ENCODE data around the gene HNF1A.
"Not testable (repeated sequence)": the region's sequence is repeated elsewhere in the genome, so short reads cannot be mapped to it uniquely, and the experiment has no call there.

HNF1A gene

GRCh38 chr12:121023799-121024198 is 45.5 kb downstream of the HNF1A start:
- FAIRE-seq = no peak
- no peak for TF ChIP-seq POLR2A (IDR thresholded peaks at IDR 0.05; ENCODE audit: low read depth, low read length)

DNA sequence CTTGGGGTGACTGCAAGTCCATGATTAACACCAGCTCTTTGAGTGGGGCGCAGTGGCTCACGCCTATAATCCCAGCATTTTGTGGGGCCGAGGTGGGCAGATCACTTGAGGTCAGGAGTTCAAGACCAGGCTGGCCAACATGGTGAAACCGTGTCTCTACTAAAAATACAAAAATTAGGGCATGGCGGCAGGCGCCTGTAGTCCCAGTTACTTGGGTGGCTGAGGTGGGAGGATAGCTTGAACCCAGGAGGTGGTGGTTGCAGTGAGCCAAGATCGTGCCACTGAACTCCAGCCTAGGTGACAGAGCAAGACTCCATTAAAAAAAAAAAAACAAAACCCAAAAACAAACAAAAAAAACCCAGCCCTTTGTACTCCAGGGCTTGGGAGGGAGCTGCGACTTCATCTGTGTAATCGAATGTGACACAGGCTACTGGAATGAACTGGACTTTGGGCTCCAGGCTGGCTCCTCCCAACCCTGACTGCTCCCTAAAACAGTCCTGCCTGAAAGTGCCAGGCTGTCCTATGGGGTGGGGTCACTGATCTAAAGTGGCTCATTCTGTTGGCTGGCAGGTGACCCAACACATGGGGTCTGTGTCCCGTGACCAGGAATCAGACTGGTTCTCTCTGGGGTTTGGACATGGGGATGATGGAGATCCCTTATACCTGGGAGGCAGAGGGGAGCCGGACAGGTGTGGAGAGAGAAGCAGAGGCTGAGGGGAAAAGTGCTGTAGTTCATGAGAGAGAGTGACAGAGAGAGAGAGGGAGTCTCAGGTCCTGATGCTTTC is 47.3 kb downstream of the HNF1A start:
- no peak for TF ChIP-seq POLR2A (IDR thresholded peaks at IDR 0.05; ENCODE audit: low read depth, low read length)
- no peak for FAIRE-seq
- DNase-seq (ENCODE audit: insufficient read length, low spot score) = peak; percentile 40

More at GRCh38 chr12:121023799-121024198, 45.5 kb downstream of the HNF1A start:
- no peak for DNase-seq (ENCODE audit: insufficient read length, low spot score)

- DNase-seq (ENCODE audit: insufficient read length, low spot score) (no peak), FAIRE-seq (no peak)
- no peak for TF ChIP-seq POLR2A (IDR thresholded peaks at IDR 0.05; ENCODE audit: low read depth, low read length)
Measured at GRCh38 chr12:121026274-121027045, 48.1 kb downstream of the HNF1A start.

GRCh38 chr12:121030576-121031212 is 52.4 kb downstream of the HNF1A start:
- FAIRE-seq (no peak), DNase-seq (ENCODE audit: insufficient read length, low spot score) (no peak)

GRCh38 chr12:121033625-121034349 is 55.4 kb downstream of the HNF1A start:
- TF ChIP-seq POLR2A (IDR thresholded peaks at IDR 0.05; ENCODE audit: low read depth, low read length) = no peak
- DNase-seq (ENCODE audit: insufficient read length, low spot score) (peak; percentile 55), FAIRE-seq (peak; percentile 76)

More at GRCh38 chr12:121030576-121031212, 52.4 kb downstream of the HNF1A start:
- no peak for TF ChIP-seq POLR2A (IDR thresholded peaks at IDR 0.05; ENCODE audit: low read depth, low read length)

DNA sequence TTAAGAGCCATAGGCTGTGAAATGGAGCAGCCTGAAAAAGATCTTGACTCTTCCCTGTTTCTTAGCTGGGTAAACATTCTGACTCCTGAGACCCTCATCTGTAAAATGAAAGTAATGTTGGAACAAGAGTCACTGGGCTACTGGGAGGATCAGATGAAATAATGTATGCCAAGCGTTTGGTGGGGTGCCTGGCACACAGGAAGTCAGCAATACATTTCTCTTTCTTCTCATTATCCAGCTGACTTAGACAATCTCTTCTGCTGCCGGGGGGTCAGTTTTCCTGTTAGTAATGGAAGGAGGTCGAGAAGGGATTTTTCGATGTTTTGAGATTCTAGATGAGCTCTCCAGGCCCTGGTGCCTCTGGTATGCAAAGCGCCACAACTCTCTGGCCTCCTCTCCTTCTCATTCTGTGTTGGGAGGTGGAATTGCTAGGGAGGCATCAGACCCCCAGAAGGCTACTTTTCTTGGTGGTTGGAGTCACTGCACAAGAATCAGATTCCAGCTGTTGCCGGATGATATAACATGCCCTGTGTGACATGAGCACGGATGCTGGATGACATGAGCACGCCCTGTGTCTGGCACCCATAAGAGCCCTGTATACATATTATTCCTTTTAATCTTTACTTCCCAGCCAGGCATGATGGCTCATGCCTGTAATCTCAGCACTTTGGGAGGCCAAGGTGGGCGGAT is 56.4 kb downstream of the HNF1A start:
- FAIRE-seq (no peak), DNase-seq (ENCODE audit: insufficient read length, low spot score) (no peak)
- TF ChIP-seq POLR2A (IDR thresholded peaks at IDR 0.05; ENCODE audit: low read depth, low read length) = no peak

DNA sequence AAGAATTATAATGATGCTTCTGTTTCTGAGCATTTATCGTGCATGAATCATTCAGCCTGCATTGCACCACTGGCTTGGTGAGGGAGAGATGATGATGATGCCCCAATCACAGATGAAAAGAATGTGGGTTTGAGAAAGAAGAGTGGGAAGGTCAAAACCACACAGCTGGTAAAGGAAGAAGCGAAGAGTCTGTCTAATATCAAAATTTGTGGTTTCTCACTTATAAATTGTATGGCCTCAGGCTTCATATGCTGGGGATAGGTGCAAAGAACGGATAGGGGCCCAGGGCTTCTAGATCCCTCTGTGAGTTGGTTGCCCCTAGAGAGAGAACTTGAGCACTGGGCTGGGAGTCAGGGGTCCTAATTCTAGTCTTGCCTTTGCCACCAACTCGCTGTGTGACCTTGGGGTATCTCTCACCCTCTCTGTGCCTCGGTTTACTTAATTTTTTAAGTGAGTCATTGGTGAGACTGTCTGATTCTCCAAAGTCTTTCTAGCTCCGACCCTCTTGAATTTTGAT is 58.5 kb downstream of the HNF1A start:
- DNase-seq (ENCODE audit: insufficient read length, low spot score) (peak; percentile 68), FAIRE-seq (peak; percentile 15)
- no peak for TF ChIP-seq POLR2A (IDR thresholded peaks at IDR 0.05; ENCODE audit: low read depth, low read length)

DNA sequence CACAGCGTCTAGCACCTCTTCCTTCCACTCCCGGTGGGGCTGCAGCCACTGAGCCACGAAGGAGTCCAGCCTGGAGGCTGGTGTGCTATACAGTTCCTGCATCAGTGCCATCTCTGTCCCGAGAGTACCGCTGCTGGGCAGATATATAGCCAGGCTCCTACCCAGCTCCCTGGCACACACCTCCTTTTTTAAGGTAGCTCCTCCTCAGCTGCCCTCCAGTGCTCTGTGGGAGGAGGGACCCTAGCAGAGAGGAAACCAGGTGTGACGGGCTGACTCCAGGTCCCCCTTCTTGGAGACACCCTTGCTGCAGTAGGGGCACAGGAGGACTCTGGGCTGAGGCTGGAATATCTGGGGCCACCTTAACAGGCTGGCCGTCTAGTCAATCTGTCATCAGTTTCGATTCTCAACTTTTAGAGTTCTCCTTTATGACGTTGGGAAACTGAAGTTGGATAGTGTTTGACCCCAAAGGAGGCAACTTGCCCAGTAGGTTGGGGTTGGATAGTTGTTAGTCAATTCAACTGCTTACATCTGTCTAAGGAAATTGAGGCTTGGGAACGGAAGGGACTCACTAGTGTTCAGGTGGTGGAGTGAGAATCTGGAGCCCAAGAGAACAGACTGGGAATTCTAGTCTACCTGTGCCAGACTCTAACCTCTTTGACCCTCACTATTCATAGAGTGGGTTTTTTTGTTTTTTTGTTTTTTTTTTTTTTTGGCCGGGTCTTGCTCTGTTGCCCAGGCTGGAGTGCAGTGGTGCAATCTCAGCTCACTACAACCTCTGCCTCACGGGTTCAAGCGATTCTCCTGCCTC is 60.7 kb downstream of the HNF1A start, which contains the start of gene OASL:
Gene OASL, minus strand, starts transcription at position 386 of the 808 bp plus-strand sequence. Its CDS starts 275 bp downstream, at position 111.
- DNase-seq (ENCODE audit: insufficient read length, low spot score) (peak; percentile 59), FAIRE-seq (no peak)
- peak; percentile 38 for TF ChIP-seq POLR2A (IDR thresholded peaks at IDR 0.05; ENCODE audit: low read depth, low read length)

GRCh38 chr12:121043067-121043466 is 64.7 kb downstream of the HNF1A start:
- DNase-seq (ENCODE audit: insufficient read length, low spot score) (no peak), FAIRE-seq (no peak)
- no peak for TF ChIP-seq POLR2A (IDR thresholded peaks at IDR 0.05; ENCODE audit: low read depth, low read length)

- DNase-seq (ENCODE audit: insufficient read length, low spot score); FAIRE-seq: not testable (repeated sequence)
Measured at GRCh38 chr12:121047400-121047799, 69.1 kb downstream of the HNF1A start.

DNA sequence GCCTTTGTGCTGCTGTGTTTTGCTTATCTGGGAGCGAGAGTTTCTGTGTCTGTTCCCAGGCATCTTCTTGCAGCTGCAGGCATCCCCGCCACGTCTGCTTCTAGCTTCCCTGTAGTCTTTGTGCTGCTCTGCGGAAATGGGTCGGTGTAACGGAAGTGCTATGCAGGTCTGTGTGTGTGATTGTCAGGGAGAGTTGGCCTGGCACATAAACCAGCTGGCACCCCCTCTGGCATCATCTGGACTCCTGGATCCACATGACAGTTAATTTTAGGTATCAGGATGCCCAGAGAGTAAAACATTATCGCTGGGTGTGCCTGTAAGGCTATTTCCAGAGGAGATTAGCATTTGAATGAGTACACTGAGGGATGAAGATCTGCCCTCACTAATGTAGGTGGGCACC is 70.1 kb downstream of the HNF1A start:
- DNase-seq (ENCODE audit: insufficient read length, low spot score) = no peak
- no peak for FAIRE-seq
- TF ChIP-seq POLR2A (IDR thresholded peaks at IDR 0.05; ENCODE audit: low read depth, low read length) = no peak

DNA sequence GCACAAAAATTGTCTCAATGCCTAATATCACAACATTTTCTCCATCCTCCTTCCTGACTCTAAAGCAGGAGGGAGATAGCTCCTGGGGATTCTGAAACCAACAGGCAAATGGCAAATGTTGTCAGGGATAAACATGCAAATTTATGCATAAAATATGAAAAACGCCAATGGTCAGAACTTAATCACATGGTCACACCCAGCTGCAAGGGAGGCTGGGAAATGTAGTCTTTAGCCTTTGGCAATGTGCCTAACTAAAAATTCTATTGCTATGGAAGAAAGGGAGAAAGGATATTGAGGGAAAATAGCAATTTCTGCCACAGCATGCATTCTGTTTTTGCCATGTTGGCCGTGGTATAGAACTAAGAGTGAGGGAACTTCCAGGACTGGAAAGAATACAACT is 72.4 kb downstream of the HNF1A start:
- FAIRE-seq = no peak
- DNase-seq (ENCODE audit: insufficient read length, low spot score) = no peak
- TF ChIP-seq POLR2A (IDR thresholded peaks at IDR 0.05; ENCODE audit: low read depth, low read length) = no peak
